OCI-LY7 (cell line): ENCODE data around the gene HIVEP3. TPM values are rescaled to one million over a fixed set of nuclear protein-coding genes. Genes with fewer than 3 reads are reported as not detected.

Experiments
- BruUV-seq: library from RNA; stranded (reverse); fragments of 400-500 nt; replicated peaks from 2 replicates; lab custom pipeline; 2021; lab: Mats Ljungman, UMichigan
- CTCF ChIA-PET: fragments of 300-600 bp; sonication (Branson Sonifier 250); formaldehyde crosslinking; loops from one replicate; lab custom pipeline; 2022; ENCODE audit warnings: antibody characterized with exemption; ENCODE audit not compliant: unreplicated experiment; lab: Charles Lee
- POLR2A ChIA-PET: fragments of 300-600 bp; sonication (Branson Sonifier 250); formaldehyde crosslinking; loops from one replicate; lab custom pipeline; 2022; ENCODE audit warnings: antibody characterized with exemption; lab: Charles Lee
- DNase-seq: peaks from one replicate; pipeline ENCODE4 v3.0.0-alpha.2; 2015; ENCODE audit warnings: low spot score
- H2AFZ ChIP-seq: fragments of 200-600 bp; sonication (generic), shearing (Covaris generic); 2 replicates; pipeline ENCODE4 v1.6.1; 2014; ENCODE audit warnings: mild to moderate bottlenecking, antibody characterized with exemption, low read length, moderate library complexity
- H3K27ac ChIP-seq: fragments of 200-600 bp; sonication (generic); 2 replicates; pipeline ENCODE4 v1.5.1; 2014; ENCODE audit warnings: mixed run types, low read depth, mild to moderate bottlenecking, moderate library complexity, low read length, inconsistent platforms; ENCODE audit not compliant: poor library complexity, severe bottlenecking
- H3K36me3 ChIP-seq: fragments of 200-600 bp; sonication (generic); 2 replicates; pipeline ENCODE4 v1.6.1; 2014; ENCODE audit warnings: mild to moderate bottlenecking, antibody characterized with exemption, low read length, moderate library complexity, mixed read lengths; ENCODE audit not compliant: insufficient read depth
- H3K4me1 ChIP-seq: fragments of 200-600 bp; sonication (generic); 2 replicates; pipeline ENCODE4 v1.5.1; 2014; ENCODE audit warnings: mild to moderate bottlenecking, low read length; ENCODE audit not compliant: insufficient read depth, poor library complexity, severe bottlenecking
- H3K4me2 ChIP-seq: fragments of 200-600 bp; sonication (generic); 2 replicates; pipeline ENCODE4 v1.6.1; 2014; ENCODE audit warnings: mild to moderate bottlenecking, low read length
- H3K4me3 ChIP-seq: fragments of 200-600 bp; sonication (generic); 2 replicates; pipeline ENCODE4 v1.5.1; 2014; ENCODE audit warnings: mild to moderate bottlenecking, low read depth, low read length; ENCODE audit not compliant: poor library complexity, severe bottlenecking
- H3K79me2 ChIP-seq: fragments of 200-600 bp; sonication (generic); 2 replicates; pipeline ENCODE4 v1.6.1; 2016; ENCODE audit warnings: low read depth, mild to moderate bottlenecking, low read length, moderate library complexity, mixed read lengths; ENCODE audit not compliant: insufficient read depth
- H3K9me2 ChIP-seq: fragments of 200-600 bp; sonication (generic); 2 replicates; pipeline ENCODE4 v1.6.1; 2016; ENCODE audit warnings: mild to moderate bottlenecking, low read length, mixed read lengths; ENCODE audit not compliant: insufficient read depth
- H3K9me3 ChIP-seq: fragments of 200-600 bp; sonication (generic); 2 replicates; pipeline ENCODE4 v1.6.1; 2014; ENCODE audit warnings: mild to moderate bottlenecking, mixed run types, low read length, mixed read lengths
- H4K20me1 ChIP-seq: fragments of 200-600 bp; sonication (generic); 2 replicates; pipeline ENCODE4 v1.6.1; 2014; ENCODE audit warnings: mild to moderate bottlenecking, antibody characterized with exemption, low read length, moderate library complexity, mixed read lengths; ENCODE audit not compliant: insufficient read depth
- CTCF ChIP-seq: fragments of 200-600 bp; sonication (generic); conservative IDR thresholded peaks from 2 replicates; pipeline ENCODE4 v1.5.1; 2014; ENCODE audit warnings: mild to moderate bottlenecking, antibody characterized with exemption, low read length, moderate library complexity, mixed read lengths
- EZH2phosphoT487 ChIP-seq: fragments of 200-600 bp; sonication (generic); IDR thresholded peaks from 2 replicates; pipeline ENCODE4 v1.6.1; 2018; ENCODE audit warnings: low read depth, borderline replicate concordance, mild to moderate bottlenecking, mixed run types, antibody characterized with exemption, low read length, moderate library complexity, mixed read lengths
- intact Hi-C: fragments of 100-400 bp; cut with micrococcal nuclease; formaldehyde crosslinking; loops from one replicate; pipeline ENCODE4 v1.10.0; 2022; ENCODE audit not compliant: unreplicated experiment
- total RNA-seq, 2 experiments: library from RNA; depleted of rRNA in 1 of 2; stranded (reverse); fragments of >200 nt in 1 of 2; shearing (Covaris generic) in 1 of 2; gene quantifications; 2 replicates each; pipeline ENCODE4 v1.2.3, GENCODE V29; 2014 to 2022

HIVEP3 gene
- total RNA-seq, 2 experiments from 2014 or later = 0.53 to 0.60 TPM

- H2AFZ ChIP-seq = no peak overlapping the region
- POLR2A ChIA-PET = no interaction called here
- BruUV-seq = no TSS peak
Measured at GRCh38 chr1:41882068-41882477, 36.6 kb downstream of the HIVEP3 start.

GRCh38 chr1:41880950-41881885 is 37.5 kb downstream of the HIVEP3 start:
- no peaks in the 10 kb centered on the region for H3K36me3 ChIP-seq
- H3K9me3 ChIP-seq = no peaks in the 10 kb centered on the region
- CTCF ChIA-PET = no interaction called here
- intact Hi-C loops = no loop called here
- POLR2A ChIA-PET = no interaction called here
- H3K4me3 ChIP-seq = no peak overlapping the region
- BruUV-seq = no TSS peak
- no peaks in the 10 kb centered on the region for H3K79me2 ChIP-seq
- no peaks in the 10 kb centered on the region for H4K20me1 ChIP-seq
- H3K9me2 ChIP-seq = no peaks in the 10 kb centered on the region
- no peak overlapping the region for H2AFZ ChIP-seq
- no peak for TF ChIP-seq CTCF
- no peak for TF ChIP-seq EZH2phosphoT487
- no peaks in the 10 kb centered on the region for H3K4me1 ChIP-seq
- no peak for DNase-seq
- H3K27ac ChIP-seq = no peak overlapping the region
- H3K4me2 ChIP-seq = no peak overlapping the region

More at GRCh38 chr1:41882068-41882477, 36.6 kb downstream of the HIVEP3 start:
- Histone ChIP-seq H3K9me2 (no peaks in the 10 kb centered on the region), H3K4me3 (no peak overlapping the region), H3K4me1 (no peaks in the 10 kb centered on the region), H3K9me3 (no peaks in the 10 kb centered on the region), H3K4me2 (no peak overlapping the region), H3K79me2 (no peaks in the 10 kb centered on the region), H3K27ac (no peak overlapping the region), H4K20me1 (no peaks in the 10 kb centered on the region), H3K36me3 (no peaks in the 10 kb centered on the region)
- TF ChIP-seq EZH2phosphoT487 (no peak), CTCF (no peak)
- no peak for DNase-seq
- CTCF ChIA-PET = no interaction called here
- intact Hi-C loops = no loop called here

GRCh38 chr1:41880261-41880660 is 38.5 kb downstream of the HIVEP3 start:
- CTCF ChIA-PET = no interaction called here
- H4K20me1 ChIP-seq = no peaks in the 10 kb centered on the region
- no peaks in the 10 kb centered on the region for H3K36me3 ChIP-seq
- no peaks in the 10 kb centered on the region for H3K9me3 ChIP-seq
- POLR2A ChIA-PET = no interaction called here
- H3K27ac ChIP-seq = no peak overlapping the region
- DNase-seq = no peak
- no peaks in the 10 kb centered on the region for H3K9me2 ChIP-seq
- intact Hi-C loops = no loop called here
- TF ChIP-seq EZH2phosphoT487 (no peak), CTCF (no peak)
- no peak overlapping the region for H3K4me3 ChIP-seq
- H3K4me2 ChIP-seq = no peak overlapping the region
- no peak overlapping the region for H2AFZ ChIP-seq
- BruUV-seq = no TSS peak
- H3K4me1 ChIP-seq = no peaks in the 10 kb centered on the region
- no peaks in the 10 kb centered on the region for H3K79me2 ChIP-seq
